Liver (tissue), 9 donors: ENCODE results near the gene DTNB. TPM values are rescaled to one million over a fixed set of nuclear protein-coding genes. Genes with fewer than 3 reads are reported as not detected.

Experiments
- DNase-seq: peaks from one replicate; pipeline ENCODE4 v3.0.0-alpha.2; 2017; ENCODE audit warnings: low spot score
- H3K27ac ChIP-seq, 2 donors: one replicate each; pipeline ENCODE4 v1.7.0; 2013; ENCODE audit warnings: inconsistent platforms in 2 of 2, low read length in 2 of 2, control low read depth in 1 of 2, low read depth in 1 of 2, mild to moderate bottlenecking in 1 of 2
- H3K27me3 ChIP-seq, 4 donors: one replicate each; pipeline versions ENCODE4 v1.6.1 to v1.7.0; 2013; ENCODE audit warnings: low read length in 3 of 4, inconsistent platforms in 1 of 4, mild to moderate bottlenecking in 1 of 4, moderate library complexity in 1 of 4; ENCODE audit not compliant: control insufficient read depth in 4 of 4, insufficient read depth in 4 of 4
- H3K36me3 ChIP-seq, 4 donors: one replicate each; pipeline versions ENCODE4 v1.6.1 to v1.7.0; 2013; ENCODE audit warnings: low read length in 3 of 4, mild to moderate bottlenecking in 3 of 4, low read depth in 1 of 4, moderate library complexity in 1 of 4; ENCODE audit not compliant: control insufficient read depth in 4 of 4, insufficient read depth in 3 of 4
- H3K4me1 ChIP-seq, 4 donors: one replicate each; pipeline versions ENCODE4 v1.6.1 to v1.7.0; 2013; ENCODE audit warnings: low read length in 3 of 4, mild to moderate bottlenecking in 3 of 4, moderate library complexity in 1 of 4; ENCODE audit not compliant: control insufficient read depth in 4 of 4, insufficient read depth in 4 of 4
- H3K4me3 ChIP-seq, 3 donors: one replicate each; pipeline versions ENCODE4 v1.6.1 to v1.7.0; 2013; ENCODE audit warnings: low read length in 3 of 3, control low read depth in 1 of 3, low read depth in 1 of 3, mild to moderate bottlenecking in 1 of 3
- H3K9ac ChIP-seq, 2 donors: one replicate each; pipeline ENCODE4 v1.7.0; 2013; ENCODE audit warnings: low read length in 2 of 2, mild to moderate bottlenecking in 2 of 2, moderate library complexity in 2 of 2, control low read depth in 1 of 2, low read depth in 1 of 2
- H3K9me3 ChIP-seq, 4 donors: one replicate each; pipeline versions ENCODE4 v1.6.1 to v1.7.0; 2013; ENCODE audit warnings: low read length in 3 of 4; ENCODE audit not compliant: control insufficient read depth in 4 of 4
- CTCF ChIP-seq: fragments of 150-350 bp; IDR thresholded peaks from 2 replicates; pipeline ENCODE4 v1.5.1; 2017; ENCODE audit warnings: improper control_type of control experiment, low read depth, low read length; ENCODE audit not compliant: missing input control
- EGR1 ChIP-seq, 2 donors: IDR thresholded peaks; 2 replicates each; pipeline ENCODE4 v1.6.1; 2016 to 2018; ENCODE audit warnings: antibody characterized with exemption in 2 of 2, low read depth in 2 of 2
- FOXA1 ChIP-seq: IDR thresholded peaks from 2 replicates; pipeline ENCODE4 v1.6.1; 2016; ENCODE audit warnings: antibody characterized with exemption
- FOXA2 ChIP-seq: IDR thresholded peaks from 2 replicates; pipeline ENCODE4 v1.6.1; 2016; ENCODE audit warnings: antibody characterized with exemption
- HNF4A ChIP-seq, 2 donors: conservative IDR thresholded peaks; 2 replicates each; pipeline ENCODE4 v1.6.1; 2016; ENCODE audit warnings: antibody characterized with exemption in 2 of 2, mild to moderate bottlenecking in 2 of 2
- HNF4G ChIP-seq: IDR thresholded peaks from 2 replicates; pipeline ENCODE4 v1.6.1; 2016; ENCODE audit warnings: antibody characterized with exemption
- JUND ChIP-seq, 2 donors: IDR thresholded peaks; 2 replicates each; pipeline ENCODE4 v1.6.1; 2016; ENCODE audit warnings: antibody characterized with exemption in 2 of 2
- MAX ChIP-seq: IDR thresholded peaks from 2 replicates; pipeline ENCODE4 v1.6.1; 2016; ENCODE audit warnings: antibody characterized with exemption
- NR2F2 ChIP-seq: IDR thresholded peaks from 2 replicates; pipeline ENCODE4 v1.6.1; 2016; ENCODE audit warnings: antibody characterized with exemption
- RAD21 ChIP-seq, 2 donors: IDR thresholded peaks; 2 replicates each; pipeline ENCODE4 v1.6.1; 2016; ENCODE audit warnings: antibody characterized with exemption in 2 of 2, mild to moderate bottlenecking in 2 of 2
- RXRA ChIP-seq, 2 donors: IDR thresholded peaks; 2 replicates each; pipeline ENCODE4 v1.6.1; 2017 to 2018; ENCODE audit warnings: antibody characterized with exemption in 2 of 2, mild to moderate bottlenecking in 1 of 2
- SP1 ChIP-seq: IDR thresholded peaks from 2 replicates; pipeline ENCODE4 v1.6.1; 2018; ENCODE audit warnings: antibody characterized with exemption, mild to moderate bottlenecking
- TAF1 ChIP-seq: conservative IDR thresholded peaks from 2 replicates; pipeline ENCODE4 v1.6.1; 2016; ENCODE audit warnings: antibody characterized with exemption, mild to moderate bottlenecking
- YY1 ChIP-seq: IDR thresholded peaks from 2 replicates; pipeline ENCODE4 v1.6.1; 2016; ENCODE audit warnings: antibody characterized with exemption, mild to moderate bottlenecking
- ZBTB33 ChIP-seq: IDR thresholded peaks from 2 replicates; pipeline ENCODE4 v1.6.1; 2016; ENCODE audit warnings: antibody characterized with exemption
- WGBS: extraction: QIAGEN DNeasy Blood & Tissue Kit; methylation state at CpG from one replicate; pipeline ENCODE4 v1.1.7; 2013; 5-methylcytosine and 5-hydroxymethylcytosine counted together
- polyA plus RNA-seq, 2 donors: library from polyadenylated mRNA; stranded (reverse) in 1 of 2; unstranded in 1 of 2; fragments of 200-250 nt in 1 of 2; fragments of >200 nt in 1 of 2; fragmentation: Nextera tagmentation in 1 of 2; extraction: Ambion mirVana in 1 of 2; gene quantifications; one replicate each; pipeline versions ENCODE4 v1.2.1 to v1.2.3, GENCODE V29; 2013 to 2015
- total RNA-seq, 2 donors: library from RNA; depleted of rRNA; stranded (reverse); fragments of >200 nt; gene quantifications; one replicate each; pipeline ENCODE4 v1.2.3, GENCODE V29; 2014
- TF ChIP-seq, protein P1 (sequence below): IDR thresholded peaks from 2 replicates; pipeline ENCODE4 v1.6.1; 2016; ENCODE audit warnings: antibody characterized with exemption, mild to moderate bottlenecking
- donor health status: healthy.
- donor health status: healthy.
- donor health status: healthy.
- donor health status: healthy.
- donor health status: healthy.

Gene DTNB
- total and polyA plus RNA-seq, 4 donors = 3.3 to 10.5 (median 6.4) TPM

DNA sequence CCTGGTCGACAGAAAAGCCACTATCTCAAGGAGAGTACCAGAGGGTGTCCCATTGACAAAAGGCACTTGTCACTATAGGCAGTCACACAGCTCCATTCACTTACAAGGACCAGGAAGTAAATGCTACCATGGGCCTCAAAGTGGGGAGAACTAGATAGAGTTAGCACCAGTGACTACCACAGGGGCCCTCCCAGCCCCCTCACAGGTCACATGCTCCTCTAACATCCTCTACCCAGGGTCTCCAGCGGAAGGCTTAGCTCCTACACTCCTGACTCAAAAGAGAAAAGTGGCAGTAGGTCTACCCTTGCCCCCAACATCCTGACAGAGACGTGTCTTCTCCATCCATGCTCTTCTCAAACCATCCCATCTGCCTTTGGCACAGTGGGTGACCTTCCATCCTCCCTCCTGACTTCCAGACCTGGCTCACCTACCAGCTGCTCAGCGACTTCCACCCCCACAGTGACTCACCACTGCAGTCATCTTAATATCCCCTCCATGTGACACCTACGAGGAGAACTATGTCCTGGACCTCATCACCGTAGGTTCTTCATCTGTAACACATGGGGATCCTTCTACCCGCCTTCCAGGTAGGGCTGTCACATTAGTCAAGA, 326.1 kb downstream of the DTNB start:
- Histone ChIP-seq H3K36me3 (no peaks in the 10 kb centered on the region), H3K4me1 (peaks cover 0 to 5% (median 0%) of the 10 kb centered on the region in 4 donors), H3K9me3 (no peaks in the 10 kb centered on the region), H3K9ac (no peak overlapping the region), H3K27me3 (no peaks in the 10 kb centered on the region), H3K4me3 (no peak overlapping the region), H3K27ac (no peak overlapping the region)
- DNase-seq = no peak
- WGBS = 82% methylated on average over 7 of the region's 7 CpGs
- no peak for TF ChIP-seq TAF1
- TF ChIP-seq NR2F2 = no peak
- TF ChIP-seq RAD21 (IDR thresholded peaks at IDR 0.05) = no peak

GRCh38 chr2:25343187-25343825, 330.1 kb downstream of the DTNB start:
- WGBS = 93% methylated on average over 21 of the region's 21 CpGs
- H3K4me3 ChIP-seq = no peak overlapping the region

More at GRCh38 chr2:25343187-25343825, 330.1 kb downstream of the DTNB start:
- Histone ChIP-seq H3K9ac (no peak overlapping the region), H3K27me3 (no peaks in the 10 kb centered on the region), H3K27ac (no peak overlapping the region), H3K36me3 (no peaks in the 10 kb centered on the region), H3K4me1 (peaks cover 0 to 16% (median 7%) of the 10 kb centered on the region in 4 donors), H3K9me3 (no peaks in the 10 kb centered on the region)
- TF ChIP-seq HNF4A (conservative IDR thresholded peaks at IDR 0.05) (no peak), FOXA2 (no peak), JUND (IDR thresholded peaks at IDR 0.05) (no peak), FOXA1 (no peak), HNF4G (no peak), CTCF (no peak), MAX (no peak), RXRA (IDR thresholded peaks at IDR 0.05) (no peak), ZBTB33 (no peak), SP1 (no peak), NR2F2 (no peak), RAD21 (IDR thresholded peaks at IDR 0.05) (no peak), TAF1 (no peak), EGR1 (IDR thresholded peaks at IDR 0.05; ENCODE audit: low read depth in 2 of 2) (no peak), YY1 (no peak)
- TF ChIP-seq, protein P1, sequence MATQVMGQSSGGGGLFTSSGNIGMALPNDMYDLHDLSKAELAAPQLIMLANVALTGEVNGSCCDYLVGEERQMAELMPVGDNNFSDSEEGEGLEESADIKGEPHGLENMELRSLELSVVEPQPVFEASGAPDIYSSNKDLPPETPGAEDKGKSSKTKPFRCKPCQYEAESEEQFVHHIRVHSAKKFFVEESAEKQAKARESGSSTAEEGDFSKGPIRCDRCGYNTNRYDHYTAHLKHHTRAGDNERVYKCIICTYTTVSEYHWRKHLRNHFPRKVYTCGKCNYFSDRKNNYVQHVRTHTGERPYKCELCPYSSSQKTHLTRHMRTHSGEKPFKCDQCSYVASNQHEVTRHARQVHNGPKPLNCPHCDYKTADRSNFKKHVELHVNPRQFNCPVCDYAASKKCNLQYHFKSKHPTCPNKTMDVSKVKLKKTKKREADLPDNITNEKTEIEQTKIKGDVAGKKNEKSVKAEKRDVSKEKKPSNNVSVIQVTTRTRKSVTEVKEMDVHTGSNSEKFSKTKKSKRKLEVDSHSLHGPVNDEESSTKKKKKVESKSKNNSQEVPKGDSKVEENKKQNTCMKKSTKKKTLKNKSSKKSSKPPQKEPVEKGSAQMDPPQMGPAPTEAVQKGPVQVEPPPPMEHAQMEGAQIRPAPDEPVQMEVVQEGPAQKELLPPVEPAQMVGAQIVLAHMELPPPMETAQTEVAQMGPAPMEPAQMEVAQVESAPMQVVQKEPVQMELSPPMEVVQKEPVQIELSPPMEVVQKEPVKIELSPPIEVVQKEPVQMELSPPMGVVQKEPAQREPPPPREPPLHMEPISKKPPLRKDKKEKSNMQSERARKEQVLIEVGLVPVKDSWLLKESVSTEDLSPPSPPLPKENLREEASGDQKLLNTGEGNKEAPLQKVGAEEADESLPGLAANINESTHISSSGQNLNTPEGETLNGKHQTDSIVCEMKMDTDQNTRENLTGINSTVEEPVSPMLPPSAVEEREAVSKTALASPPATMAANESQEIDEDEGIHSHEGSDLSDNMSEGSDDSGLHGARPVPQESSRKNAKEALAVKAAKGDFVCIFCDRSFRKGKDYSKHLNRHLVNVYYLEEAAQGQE = no peak
- DNase-seq = no peak
